Measurements from ENCODE around the gene RERE.
"Not testable (repeated sequence)": the region's sequence is repeated elsewhere in the genome, so short reads cannot be mapped to it uniquely, and the experiment has no call there.

The RERE gene

DNA sequence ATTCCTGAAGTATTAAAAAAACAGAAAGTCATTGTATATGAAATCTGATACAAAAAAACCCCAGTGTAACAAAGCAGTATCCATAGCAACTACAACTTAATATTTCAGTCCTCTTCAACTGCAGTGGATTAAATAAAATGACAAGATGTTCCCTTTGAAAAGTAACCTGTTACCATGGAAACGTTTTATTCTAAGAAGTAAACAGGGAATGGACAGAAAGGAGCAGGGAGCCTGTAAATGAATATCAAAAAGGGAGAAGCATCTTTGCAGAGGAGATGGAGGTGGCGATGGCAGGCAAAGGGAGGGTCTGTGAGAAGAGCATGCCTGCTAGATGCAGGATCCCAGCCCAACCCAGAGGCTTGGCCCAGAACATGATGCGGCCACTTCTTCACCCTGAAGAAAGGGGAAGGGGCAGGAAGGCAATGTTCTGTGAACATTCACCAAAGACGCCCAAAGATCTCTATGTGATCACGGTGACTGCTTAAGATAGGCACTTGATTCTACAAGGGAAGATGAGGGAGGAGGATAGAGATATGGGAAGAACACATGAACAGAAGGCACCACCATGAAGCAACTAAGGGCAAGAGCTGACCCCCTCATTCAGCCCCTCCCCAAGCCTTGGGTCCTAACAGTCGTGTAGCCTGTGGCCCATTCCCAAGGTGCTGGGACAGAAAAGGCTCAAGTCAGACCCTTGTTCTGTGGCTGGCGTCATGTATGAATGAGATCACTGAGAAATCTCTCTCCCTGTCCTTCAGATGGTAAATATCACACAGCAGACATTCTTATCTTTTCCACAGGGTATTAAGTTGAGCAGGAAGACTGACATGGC is 299.6 kb downstream of the RERE start:
- DNase-seq (ENCODE audit: low read depth in 2 of 2) = no peak

- no peak for DNase-seq (ENCODE audit: low read depth in 2 of 2)
These were observed 300.5 kb downstream of the RERE start for GRCh38 chr1:8516793-8517556.

DNA sequence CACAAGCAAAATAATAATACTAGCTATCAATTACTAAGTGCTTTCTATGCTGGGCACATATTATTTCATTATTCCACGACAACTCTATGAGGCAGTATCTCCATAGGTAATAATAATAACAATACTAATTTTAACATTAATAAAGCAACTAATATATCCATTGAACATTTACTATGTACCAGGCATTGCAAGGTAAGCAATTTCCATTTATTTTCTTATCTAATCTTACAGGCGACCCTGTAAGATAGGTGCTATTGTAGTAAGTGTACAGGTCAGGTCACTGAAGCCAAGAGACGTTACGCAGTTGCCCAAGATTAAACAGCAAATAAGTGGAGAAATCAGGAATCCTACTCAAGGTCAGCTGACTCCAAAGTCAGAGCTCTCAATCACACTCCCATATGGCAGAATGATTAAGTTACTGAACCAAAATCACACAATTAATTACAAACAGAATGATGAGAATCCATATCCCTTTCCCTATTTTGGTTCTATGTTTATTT is 301.1 kb downstream of the RERE start:
- no peak for DNase-seq (ENCODE audit: low read depth in 2 of 2)

GRCh38 chr1:8512504-8512903 is 304.9 kb downstream of the RERE start:
- no peak for DNase-seq (ENCODE audit: low read depth in 2 of 2)

DNA sequence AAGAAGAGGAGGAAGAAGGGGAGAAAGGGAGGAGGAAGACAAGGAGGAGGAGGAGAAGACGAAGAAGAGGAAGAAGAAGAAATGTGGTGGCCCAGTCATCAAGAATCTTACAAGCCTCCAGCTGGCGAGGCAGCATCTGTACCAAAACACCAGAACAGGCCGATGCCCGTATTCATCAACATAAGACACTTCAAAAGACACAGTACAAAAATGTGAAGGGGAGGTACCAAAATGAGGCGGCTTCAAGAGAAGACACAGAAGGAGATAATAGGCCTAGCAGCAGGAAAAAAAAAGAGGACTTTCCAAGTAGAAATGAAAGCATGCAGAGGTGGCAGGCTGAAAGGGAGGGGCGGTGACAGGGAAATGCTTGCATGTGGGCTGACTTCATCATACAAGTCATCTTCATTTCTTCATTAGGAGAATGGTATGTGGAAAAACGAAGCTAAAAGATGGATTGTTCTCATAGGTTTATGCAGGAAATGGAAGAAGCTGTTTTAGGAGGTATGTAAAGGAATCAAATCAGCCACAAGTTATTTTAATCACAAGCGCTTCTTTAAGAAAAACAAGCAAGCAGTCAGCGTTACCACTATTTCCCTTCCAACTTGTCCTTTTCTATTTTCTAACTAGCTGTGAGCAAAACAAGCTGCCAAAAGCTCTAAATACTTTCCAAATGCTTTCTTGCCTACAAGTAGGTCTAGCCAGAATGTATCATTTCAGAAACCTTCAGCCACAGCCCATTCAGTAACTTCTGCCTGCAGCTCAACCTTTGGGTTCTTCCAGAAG is 307.2 kb downstream of the RERE start:
- DNase-seq (ENCODE audit: low read depth in 2 of 2) = no peak

DNA sequence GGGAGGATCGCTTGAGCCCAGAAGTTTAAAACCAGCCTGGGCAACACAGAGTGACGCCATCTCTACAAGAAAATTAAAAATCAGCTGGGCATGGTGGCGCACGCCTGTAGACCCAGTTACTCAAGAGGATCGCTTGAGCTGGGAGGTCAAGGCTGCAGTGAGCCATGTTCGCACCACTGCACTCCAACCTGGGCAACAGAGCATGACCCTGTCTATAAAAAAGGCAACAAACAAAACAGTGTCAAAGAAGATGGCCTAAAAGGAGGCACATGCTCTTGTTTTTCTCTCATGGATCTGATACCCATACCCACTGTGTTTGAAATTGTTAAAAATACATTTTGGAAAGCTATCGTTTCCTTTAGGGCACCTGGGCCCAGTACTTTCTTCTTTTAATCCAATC is 307.9 kb downstream of the RERE start:
- no peak for DNase-seq (ENCODE audit: low read depth in 2 of 2)

- no peak for DNase-seq (ENCODE audit: low read depth in 2 of 2)
These were observed 310.3 kb downstream of the RERE start for GRCh38 chr1:8506995-8507615.

DNA sequence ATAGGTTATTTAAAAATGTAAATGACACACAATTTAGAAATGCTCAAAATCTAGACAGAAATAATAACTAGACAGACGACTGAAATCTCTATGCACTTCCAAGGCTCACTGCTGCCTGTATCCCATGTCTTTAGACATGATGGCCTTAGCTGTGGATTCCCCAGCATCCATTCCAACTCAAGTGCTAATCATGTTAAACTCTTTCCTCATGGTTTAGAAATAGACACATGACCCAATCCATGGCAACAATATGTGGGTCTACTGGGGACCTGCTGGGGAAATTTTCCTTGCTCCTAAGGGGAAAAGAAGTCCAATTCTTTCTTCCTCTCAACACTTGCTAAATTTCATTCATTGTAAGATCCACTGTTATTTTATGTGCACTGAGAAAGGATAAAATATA is 311.0 kb downstream of the RERE start:
- no peak for DNase-seq (ENCODE audit: low read depth in 2 of 2)

DNA sequence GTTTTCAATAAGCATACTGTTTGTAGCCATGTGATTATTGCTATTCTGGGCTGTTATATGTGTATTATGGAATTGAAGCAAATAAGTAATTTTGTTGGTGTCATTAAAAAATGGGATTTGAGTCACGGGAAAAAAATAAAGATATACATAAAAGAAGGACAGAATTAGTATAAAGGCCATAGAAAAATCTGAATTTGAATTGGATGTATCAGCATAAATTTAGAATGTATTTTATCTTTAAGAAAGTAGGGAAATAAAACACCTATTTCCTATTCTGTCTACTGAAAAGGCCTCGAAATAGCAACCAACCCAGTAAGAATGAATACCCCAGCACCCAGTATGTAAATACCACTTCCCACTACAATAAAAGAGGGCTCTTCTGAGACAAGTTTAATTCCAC is 313.6 kb downstream of the RERE start:
- no peak for DNase-seq (ENCODE audit: low read depth in 2 of 2)

- DNase-seq (ENCODE audit: low read depth in 2 of 2) = not testable (repeated sequence)
These were observed 314.5 kb downstream of the RERE start for GRCh38 chr1:8502949-8503348.

DNA sequence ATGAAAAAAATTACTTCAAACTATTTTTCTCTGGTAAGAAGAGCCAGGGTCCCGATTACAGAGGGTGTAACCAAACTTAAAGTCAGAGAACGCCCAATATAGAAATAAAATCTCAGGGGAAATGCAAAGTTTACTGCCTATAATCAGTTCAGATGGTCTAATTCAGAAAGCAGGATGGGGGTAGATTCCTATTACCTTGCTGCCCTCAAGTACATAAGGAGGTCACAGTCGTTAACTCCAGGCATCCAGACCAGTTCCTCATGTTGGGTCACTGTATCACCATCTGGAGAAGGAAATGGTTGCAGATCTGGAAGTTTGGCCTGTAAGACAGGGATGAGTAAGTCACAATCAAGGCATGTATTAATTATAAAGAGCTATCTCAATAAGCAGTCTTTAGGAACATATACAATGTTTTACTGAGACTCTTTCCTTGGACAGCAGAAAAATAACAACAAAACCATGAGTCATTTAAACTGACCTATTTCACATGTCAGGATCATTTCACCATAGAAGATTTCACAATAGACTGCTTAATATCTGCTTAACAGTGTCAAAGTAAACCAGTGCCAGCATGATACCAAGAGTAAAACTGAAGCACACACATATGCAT is 320.1 kb downstream of the RERE start:
- no peak for DNase-seq (ENCODE audit: low read depth in 2 of 2)

GRCh38 chr1:8496473-8496872 is 321.0 kb downstream of the RERE start:
- DNase-seq (ENCODE audit: low read depth in 2 of 2) = no peak

- DNase-seq (ENCODE audit: low read depth in 2 of 2) = no peak
These were observed 321.5 kb downstream of the RERE start for GRCh38 chr1:8495928-8496401.

GRCh38 chr1:8494681-8495080 is 322.8 kb downstream of the RERE start:
- DNase-seq (ENCODE audit: low read depth in 2 of 2) = no peak

DNA sequence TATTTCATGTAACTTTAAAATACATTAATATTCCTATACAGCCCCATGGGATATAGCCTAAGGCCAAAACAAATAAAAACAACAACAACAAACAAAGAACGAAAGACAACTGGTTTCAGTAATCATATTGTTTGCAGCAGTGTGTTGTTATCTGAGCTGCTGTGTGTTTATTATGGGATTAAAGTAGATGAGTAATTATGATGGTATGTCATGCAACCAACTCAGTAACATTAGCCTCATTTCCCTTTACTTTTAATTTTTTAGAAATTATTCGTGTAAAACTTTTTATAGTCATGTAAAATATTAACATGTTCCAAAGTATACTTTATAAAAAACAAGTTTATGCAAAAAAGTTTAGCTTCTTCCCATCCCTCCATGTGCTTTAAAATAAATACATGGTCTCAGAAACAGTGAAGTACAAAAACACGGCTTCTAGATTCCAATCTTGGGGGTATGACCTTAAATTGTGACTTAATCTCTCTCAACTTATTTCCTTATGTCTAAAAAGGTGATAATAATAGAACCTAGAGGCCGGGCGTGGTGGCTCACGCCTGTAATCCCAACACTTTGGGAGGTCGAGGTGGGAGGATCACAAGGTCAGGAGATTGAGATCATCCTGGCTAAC is 323.4 kb downstream of the RERE start:
- DNase-seq (ENCODE audit: low read depth in 2 of 2) = no peak

- DNase-seq (ENCODE audit: low read depth in 2 of 2) = no peak
These were observed 330.2 kb downstream of the RERE start for GRCh38 chr1:8487249-8487648.

GRCh38 chr1:8486047-8486446 is 331.4 kb downstream of the RERE start:
- no peak for DNase-seq (ENCODE audit: low read depth in 2 of 2)

- no peak for DNase-seq (ENCODE audit: low read depth in 2 of 2)
These were observed 333.9 kb downstream of the RERE start for GRCh38 chr1:8483586-8483985.

DNA sequence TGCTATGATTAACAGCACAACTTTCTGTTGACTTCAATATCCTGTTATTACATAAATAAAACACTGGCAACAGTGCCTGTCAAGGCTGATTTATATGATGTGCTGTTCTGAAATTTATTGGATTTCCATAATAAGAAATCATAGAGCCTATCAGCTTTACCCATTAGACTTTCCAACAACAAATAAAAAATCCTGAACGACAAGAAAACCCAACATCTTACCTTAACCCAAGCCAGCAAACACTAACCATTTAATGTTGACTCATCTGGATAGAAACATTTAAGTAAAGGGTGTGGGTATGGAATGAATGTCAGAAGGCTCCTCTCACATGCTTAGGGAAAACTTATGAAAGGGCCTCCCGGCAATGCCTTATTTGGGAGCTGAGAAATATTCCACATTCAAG is 334.5 kb downstream of the RERE start:
- no peak for DNase-seq (ENCODE audit: low read depth in 2 of 2)

GRCh38 chr1:8481650-8482380 is 335.6 kb downstream of the RERE start:
- DNase-seq (ENCODE audit: low read depth in 2 of 2) = no peak

Measured in stimulated activated CD8-positive, alpha-beta memory T cell treated with anti-CD3 and anti-CD28 coated beads, Interleukin-15, amount 100 ng/mL, for 48 hours (primary cell).